Stimulated activated naive CD4-positive, alpha-beta T cell (primary cell): ENCODE data around the gene FCHSD1.

Experiments used
- DNase-seq, 6 experiments: peaks; one replicate each; lab custom pipeline; 2025; lab: John Stamatoyannopoulos, UW

The FCHSD1 gene

DNA sequence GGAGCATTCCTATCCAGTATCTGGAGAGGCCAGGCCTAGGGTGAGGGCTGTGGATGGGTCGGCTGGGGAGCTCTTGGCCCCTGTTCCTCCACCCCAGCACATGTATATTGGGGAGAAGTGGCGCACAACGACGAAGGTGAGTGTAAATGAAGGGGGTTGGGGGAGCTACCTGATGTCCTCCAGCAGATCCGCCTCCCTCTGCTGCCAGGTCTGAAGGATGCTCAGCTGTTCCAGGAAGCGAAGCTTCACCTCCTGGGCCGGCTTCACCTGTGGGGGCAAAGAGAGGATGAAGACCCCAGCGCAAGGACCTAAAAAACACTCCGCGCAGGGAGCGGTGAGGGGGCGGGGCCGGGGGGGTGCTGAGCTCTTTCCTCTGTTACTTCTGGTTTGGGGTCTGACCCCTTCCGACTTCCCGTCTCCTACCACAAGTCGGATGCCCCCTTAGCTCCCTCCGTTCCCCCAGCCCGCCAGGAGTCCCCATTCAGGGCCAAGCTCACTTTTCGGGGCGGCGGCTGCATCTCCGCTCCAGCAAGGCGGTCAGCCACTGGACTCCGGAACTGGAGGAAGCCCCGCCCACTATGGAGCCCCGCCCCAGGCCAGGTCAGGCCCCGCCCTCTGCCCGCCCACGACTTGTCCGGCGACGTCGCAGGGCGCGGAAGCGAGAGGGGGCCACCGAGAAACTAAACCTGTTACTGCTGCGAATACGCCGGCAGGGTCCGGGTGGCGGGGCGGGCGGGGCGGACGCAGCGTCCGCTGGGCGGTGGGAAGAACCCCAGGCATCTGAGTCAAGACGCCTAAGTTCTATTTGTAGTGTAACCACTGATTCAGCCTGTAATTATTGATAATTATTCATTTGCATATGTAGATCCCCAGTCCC, at the start of gene FCHSD1:
Gene FCHSD1, minus strand, starts transcription at position 568 of the 877 bp plus-strand sequence. Its CDS starts 50 bp downstream, at position 518.
- DNase-seq = peak; percentile 56 to 79 (median 75)

DNA sequence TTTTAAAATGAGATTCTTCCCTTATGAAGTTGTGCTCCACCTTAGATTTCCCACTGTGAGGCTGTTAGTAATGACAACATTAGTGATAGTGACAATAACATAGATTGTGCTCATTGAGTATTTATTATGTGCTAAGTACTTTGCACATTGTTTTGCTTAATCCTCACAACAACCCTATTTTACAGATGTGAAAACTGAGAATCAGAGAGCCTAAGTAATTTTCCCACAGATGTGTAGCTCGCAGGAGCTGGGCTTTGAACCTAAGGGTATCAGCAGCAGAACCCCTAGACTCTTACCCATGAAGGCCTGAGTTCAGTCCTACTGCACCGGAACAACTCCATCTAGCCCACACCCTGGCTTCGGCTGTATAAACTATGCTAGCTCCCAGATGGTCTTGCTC, 46.4 kb upstream of the FCHSD1 start:
- no peak for DNase-seq

DNA sequence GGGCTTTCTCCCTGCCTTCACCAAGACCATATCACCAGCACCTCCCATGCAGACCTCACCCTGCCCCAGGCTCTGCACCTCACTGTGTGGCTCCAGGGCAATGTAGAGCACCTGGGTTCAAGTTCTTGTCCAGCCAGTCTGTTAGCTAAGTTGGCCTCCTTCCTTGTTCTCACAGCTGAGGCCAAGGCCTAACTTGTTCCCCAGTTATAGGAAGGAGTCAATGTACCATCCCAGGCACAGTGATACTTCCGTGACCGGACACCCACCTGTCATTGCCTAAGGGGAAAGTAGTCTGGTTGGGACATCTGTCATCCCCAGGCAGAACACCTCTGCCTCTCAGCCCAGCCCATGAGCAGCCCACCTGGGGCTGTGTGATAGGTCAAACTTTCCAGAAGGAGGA, 45.2 kb upstream of the FCHSD1 start:
- no peak for DNase-seq

DNA sequence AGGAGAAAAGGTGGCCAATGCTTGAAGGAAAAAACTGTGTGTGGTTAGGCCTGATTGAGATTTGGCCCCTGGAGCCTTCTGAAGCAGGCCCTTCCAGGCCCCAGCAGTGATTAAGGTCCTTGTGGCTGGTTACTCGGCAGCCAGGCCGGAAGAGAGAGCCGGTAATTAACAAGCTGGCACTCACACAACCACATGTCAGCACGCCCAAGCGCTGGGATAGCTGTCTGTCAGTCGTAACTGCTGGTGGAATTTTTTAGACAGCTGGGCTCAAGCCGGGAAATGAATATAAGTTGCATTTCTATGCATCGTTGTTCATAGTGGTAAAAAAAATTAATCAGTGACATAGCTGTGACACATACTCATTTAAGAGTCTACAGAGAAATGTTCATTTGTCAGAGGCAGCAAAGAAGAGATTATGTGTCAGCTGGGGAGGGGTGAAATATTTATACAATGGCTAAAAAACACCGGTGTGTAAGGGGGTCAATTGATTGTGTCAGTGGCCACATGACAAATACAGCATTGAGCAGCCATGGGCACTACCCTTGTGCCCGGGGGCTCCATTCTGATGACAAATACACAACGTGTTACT, 44.5 kb upstream of the FCHSD1 start:
- DNase-seq = no peak

DNA sequence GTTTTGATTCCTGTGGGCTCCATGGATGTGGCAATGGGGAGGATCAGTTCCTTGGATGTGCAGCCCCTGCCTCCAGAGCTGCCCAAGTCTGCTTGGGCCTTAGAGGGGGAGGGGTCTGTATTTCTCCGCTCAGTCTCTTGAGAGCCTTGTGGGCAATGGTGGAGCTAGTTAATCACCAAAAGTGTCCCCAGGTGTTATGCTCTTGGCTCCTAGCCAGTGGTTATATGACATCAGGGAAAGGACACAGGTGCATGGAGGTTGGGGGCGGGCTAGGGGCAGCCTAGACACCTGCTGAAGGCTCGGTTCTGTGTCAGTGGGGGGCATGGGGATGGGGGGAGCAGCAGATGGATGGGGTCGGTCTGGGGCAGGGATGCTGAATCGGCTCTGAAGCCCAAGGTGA, 43.3 kb upstream of the FCHSD1 start:
- DNase-seq = no peak

DNA sequence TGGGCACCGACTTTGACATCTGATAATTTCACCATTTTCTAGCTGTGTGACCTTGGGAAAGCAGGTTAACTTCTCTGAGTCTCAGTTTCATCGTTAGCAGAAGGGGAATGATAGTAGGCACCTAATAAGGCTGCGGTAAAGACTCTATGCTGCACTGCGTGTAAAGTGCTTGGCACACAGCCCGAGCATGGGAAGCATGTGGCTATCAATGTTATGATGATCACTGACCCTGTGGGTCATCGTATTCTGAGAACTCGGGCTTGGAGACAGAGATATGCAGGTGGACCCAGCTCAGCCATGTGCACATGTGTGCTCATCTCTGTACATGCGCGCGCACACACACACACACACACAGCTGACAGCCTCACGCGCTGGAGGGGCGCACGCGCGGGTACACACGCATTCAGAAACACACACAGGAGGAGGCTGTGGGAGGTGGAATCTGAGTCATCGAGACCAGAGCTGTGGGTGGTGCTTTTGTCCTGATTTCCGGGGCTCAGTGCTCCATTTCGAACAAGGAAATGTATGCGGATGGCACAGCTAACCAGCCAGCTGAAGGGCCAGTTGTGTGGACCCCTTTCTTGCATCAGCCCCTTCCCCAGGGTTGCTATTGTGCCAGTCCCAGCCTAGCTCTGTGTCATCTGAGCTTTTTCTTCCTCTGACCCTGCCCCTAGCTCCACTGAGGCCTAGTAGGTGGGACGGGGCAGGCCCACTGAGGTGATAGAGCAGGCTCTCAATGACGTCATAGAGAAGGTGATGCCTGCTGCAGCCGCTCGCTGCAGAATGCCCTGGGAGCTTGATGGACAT, 41.9 kb upstream of the FCHSD1 start:
- no peak for DNase-seq

DNA sequence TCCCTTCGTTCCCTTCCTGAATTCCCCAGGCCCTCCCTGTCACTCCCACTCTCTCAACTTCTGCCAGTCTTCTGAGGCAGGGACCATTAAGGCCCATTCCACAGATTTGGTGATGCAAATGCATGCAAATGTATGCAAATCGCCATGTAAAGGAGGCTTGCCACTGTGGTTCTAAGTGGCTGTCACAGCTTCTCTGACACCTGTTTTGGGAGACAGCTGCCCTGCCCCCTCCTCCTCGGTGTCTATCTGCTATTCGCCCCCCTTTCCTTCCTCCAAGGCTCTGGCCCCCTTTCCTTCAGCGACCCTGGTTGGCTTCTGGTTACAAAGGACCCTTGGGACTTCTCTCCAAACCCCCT, 41.3 kb upstream of the FCHSD1 start:
- DNase-seq = no peak

DNA sequence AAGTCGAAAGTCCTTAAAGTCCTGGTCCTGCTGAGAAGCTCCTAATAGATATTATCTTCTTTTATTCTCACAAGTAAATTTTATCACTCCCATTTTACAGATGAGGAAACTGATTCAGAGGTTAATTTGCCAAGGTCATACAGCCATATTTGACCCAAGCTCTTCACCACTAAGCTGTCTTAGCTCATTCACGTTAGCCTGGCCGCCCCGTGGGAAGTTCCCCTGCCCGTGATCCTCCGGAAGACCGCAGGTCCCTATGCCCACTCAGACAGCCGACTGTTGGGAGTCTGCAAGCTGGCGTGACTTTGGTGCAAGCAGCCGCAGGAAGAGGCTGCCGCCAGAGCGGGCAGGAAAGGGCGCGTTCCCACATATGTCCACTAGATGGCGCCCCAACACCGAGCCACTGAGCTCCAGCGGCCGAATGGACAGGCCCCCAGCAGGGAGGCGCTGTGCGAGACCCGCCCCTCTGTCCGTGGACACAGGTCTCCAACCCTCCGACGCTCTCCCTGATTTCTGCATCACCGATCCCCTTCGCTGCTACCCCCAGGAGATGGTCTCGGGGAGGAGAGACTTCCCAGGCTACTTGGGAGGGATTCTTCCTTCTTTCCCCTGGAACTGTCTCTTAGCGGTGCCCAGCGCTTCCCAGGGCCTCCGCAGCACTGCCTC, 40.8 kb upstream of the FCHSD1 start:
- DNase-seq = peak; percentile 47 to 84 (median 72)

DNA sequence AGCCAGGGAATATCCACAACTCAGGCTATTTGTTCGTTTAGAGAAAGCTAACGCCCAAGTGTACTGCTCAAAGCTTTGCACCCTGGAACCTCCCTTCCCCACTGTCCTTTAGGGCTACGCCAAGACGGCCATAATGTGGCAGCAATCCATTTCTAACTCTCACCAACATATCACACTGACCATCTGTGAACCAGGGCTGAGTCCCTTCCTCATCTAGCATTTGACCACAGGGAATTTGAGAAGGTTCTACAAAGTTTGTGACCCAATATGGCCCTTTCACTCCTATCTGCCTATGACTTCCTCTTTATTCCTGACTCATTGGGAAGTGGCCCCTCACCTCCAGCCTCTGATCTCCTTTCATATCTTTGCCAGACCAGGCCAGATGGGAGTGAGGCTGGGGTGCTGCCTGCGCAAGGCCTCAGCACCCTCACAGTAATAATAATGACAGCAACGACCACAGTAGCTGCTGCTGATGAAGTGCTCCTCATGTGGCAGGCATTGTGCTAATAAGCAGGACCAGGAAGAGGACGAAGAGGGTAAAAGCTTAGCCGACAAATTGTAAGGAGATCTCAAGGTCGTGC, 40.2 kb upstream of the FCHSD1 start:
- no peak for DNase-seq

DNA sequence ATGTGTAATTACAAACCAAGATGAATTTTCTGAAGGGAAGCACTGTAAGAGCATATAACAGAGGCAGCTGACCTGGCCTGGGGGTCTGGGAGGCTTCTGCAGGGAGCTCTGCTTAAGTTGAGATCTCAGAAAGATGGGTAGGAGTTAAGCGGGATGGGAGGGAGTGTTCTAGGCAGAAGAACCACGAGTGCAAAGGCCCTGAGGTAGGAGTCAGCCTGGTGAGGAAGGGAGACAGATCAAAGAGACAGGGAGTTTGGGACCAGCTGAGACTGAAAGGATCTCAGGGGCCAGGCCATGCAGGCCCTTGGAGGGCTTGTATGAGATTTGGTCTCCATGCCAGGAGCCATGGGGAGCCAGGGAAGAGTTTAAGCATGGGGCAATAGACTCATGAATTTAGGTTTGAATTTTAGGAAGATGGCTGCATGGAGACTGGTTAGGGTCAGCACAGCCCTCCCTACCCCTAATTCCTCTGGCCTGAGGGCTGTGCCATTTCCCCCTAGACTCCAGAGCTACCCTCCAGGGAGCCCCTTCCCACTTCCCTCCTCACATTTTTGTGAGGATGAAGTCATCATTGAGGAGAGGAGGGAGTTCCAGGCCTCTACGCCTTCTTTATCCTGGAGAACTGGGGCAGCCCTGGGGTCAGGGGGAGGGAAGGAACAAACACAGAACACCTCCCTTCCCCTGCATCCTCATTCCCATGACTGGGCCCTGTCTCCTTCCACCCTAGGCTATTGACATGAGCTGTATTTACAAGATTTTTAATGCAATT, 35.6 kb upstream of the FCHSD1 start:
- no peak for DNase-seq

DNA sequence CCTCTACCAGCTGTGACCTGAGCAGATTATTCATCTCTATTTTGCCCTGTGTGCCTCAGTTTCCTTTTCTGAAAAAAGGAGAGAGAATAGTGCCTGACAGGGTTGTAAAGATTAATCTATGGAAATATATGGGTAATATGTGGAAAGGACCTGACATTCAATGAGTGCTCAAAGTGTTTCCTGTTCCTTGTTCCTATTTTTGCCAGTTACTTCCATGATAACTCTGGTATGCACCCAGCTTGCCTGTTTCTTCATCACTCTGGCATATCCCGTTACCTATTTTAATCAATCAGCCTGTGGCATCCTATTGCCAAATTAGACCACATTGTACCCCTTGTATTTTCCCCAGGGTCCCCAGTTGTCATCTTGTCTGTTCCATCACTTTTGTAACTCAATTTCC, 34.4 kb upstream of the FCHSD1 start:
- DNase-seq = no peak

DNA sequence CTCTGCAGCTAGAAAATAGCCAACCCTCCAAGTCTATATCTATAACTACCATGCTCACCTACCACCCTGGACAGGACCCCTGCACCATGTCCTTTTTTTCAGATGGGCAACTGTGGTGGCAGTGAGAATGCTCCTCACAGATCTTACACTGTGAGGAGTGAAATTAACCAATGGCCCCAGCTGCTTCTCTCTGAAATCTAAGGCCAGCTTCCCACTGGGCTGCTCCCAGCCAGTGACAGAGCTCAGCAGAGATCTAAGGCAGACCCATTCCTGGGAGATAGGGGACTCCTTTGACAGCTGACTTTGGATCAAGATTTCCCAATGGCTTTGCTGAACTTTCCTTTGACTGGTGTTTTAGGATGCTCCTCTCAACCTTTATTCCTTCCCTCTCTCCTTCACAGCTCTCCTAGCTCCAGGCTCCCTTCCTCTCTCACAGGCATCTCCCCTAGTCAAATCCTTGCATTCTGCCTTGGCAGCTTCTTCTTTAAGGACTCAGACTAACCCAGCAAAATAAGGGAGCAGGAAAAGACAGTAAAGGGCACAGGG, 32.5 kb upstream of the FCHSD1 start:
- DNase-seq = no peak

DNA sequence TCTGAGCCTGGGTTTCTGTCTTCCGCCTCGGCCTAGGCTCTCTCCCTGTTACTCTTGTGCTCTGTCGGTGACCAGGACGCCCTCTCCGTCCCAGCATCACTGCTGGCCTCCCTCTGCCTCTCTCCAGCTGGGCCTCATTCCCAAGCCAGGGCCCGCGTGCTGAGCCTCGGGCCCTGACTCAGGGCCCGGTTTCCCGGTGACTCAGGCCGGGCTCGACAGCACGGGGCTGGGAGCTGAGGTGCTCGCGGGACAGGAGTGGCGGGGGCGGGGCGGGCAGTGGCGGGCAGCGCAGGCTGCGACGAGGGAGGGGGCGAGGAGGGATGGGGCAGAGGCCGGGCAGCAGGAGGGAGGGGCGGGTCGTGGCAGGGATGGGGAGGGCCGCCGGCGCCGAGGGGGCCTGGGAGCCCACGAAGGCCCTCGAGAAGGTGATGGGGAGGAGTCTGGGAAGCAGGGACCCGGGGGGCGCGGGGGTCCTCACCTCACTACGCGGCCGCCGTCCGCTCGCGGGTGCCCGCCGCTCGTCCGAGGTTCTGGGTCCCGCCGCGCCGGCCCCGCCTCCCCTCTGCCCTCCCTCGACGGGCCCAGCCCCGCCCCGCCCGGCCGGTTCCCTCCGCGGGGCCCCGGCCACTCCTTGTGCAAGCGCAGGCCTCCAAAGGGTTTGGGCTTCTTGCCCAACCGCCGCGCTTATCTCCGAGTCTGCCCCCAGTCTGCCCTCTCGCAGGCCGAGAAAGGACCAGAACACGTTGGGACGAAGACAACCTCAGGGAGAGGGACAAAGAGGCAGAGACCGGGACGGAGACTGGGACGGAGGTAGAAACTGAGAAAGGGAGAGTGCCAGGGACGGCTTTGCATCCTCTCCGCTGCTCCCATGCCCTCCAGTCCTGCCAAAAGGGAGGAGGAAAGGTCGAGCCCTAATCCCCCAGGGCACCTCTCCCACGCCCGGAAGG, 30.8 kb upstream of the FCHSD1 start, which contains the start of gene ARAP3:
Gene ARAP3, minus strand, starts transcription at position 536 of the 947 bp plus-strand sequence. CDS start 1,744 bp downstream, outside the sequence.
- peak in 4 of 6 experiments; percentile 7 to 24 (median 18) for DNase-seq

DNA sequence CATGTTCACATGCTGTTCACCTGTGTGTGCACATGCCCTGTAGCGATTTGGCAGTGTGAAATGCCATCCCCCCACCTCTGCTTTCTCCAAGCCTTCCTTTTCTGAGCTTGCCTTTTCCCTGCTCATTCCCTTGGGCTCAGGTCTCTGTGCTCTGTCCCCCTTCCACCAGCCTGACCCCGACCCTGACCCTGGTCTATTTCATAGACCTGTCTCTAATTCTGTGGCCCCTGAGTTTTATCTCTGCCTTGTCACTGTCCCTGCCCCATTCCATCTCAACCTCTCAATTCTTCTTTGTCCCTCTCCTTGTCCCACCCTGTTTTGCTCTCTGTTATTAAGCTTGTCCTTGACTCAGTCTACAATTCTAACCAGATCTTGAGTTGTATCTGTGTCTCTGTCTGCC, 30.1 kb upstream of the FCHSD1 start:
- DNase-seq = no peak

DNA sequence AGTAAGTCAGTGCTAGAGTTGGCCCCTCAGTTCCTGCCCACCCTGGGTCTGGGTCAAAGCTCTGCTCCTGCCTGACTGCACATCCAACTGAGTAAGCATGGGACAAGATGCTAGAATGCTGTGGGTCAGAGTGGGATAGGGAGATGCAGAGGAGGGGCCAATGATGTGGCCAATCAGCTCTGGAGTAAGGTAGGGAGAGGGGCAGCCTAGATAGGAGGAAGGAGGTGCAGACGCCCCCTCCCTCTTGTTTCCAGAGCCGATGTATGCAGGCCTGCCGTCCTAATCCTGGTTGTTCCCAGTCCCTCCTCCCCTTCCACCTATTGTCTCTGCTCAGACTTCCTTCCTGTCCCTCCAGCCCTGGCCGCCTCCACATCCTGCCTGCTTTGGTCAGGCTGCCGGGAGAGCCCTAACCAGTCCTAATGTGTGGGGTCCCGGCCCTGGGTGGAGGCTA, 29.6 kb upstream of the FCHSD1 start:
- DNase-seq = no peak

DNA sequence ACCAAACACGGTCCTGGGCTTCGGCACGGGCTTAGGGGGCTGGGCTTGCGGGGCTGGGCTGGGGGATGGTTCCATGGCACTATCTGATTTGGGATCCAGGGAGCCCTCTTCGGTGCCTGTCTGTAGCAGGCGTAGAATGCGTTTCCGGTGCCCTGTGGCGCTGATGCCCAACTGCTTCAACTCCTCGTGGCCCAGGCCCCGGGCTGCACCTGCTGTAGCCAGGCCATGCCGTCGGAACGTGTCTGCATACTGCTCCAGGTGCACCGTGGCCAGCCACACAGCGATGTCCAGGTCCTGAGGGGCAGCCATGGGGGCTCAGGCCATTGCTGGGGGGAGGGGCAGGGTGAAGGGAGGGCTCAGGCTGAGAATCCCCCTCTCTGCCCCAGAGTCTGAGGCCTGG, 29.0 kb upstream of the FCHSD1 start:
- no peak for DNase-seq

DNA sequence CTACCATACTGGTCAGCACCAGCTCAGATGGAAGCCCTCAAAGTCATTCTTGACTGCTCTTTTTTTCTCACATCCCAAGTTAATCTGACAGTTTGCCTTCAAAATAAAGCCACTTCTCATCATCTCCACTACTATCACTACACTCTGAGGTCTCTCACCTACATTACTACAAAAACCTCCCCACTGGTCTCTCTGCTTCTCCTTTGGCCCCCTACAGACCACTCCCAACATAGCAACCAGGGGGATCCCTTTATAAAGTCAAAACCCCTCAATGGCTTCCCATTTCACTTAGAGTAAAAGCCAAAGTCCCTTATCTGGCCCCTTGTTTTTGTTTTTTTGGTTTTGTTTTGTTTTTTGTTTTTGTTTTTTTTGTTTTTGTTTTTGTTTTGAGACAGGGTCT, 26.2 kb upstream of the FCHSD1 start:
- no peak for DNase-seq

DNA sequence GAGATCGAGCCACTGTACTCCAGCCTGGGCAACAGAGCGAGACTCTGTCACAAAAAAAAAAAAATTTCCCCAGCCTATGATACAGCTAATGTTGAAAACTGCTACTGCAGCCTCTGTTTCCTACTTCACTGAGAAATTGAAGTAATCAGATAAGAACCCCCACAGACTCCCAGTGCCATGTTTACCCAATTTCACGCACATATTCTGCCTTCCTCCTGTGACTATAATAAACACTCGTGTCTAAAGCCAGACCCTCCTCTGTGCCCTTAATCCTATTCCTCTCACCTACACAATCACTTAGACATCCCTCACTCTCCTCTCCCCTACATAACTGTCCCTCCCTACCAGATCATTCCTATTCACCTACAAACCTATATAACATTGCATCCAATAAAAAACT, 24.5 kb upstream of the FCHSD1 start:
- DNase-seq = no peak

DNA sequence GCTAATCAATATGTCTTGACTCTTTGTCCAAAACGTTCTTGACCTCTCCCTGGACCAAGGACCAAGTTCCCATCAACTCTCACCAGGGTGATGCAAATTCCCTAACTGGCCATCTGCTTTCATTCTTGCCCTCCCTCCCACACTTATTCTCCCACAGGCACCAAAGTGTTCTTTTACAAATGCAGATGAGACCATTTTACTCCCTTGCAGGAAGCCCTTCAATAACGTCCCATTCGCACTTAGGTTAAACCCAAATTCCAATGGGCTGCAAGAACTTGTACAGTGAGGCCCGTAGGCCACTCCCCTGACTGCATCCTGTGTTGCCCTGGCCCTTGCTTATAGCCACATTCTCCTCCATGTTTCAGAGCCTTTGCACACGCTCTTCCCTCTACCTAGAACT, 23.5 kb upstream of the FCHSD1 start:
- no peak for DNase-seq
